ENCODE data around the gene OR7D2.

The OR7D2 gene

DNA sequence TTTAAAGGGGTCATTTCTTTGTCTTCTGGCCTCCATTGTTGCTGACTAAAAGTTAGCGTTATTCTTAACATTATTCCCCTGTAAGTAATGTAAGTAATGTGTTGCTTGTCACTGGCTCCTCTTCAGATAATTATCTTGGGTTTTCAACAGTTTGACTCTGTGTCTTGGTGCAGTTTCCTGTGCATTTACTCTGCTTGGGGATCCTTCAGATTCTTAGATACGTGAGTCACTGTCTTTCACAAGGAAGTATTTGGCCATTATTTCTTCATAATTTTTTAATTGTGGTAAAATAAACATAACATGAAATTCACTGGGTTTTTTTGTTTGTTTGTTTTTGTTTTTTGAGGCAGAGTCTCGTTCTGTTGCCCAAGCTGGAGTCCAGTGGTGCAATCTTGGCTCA is 13.5 kb upstream of the OR7D2 start:
- H3K9me2 ChIP-seq (replicated peaks; ENCODE audit: control insufficient read depth, low read length) = no peaks in the 10 kb centered on the region
- no peaks in the 10 kb centered on the region for H3K27me3 ChIP-seq (ENCODE audit: control insufficient read depth, low read length)
- H3K36me3 ChIP-seq (ENCODE audit: control insufficient read depth, low read length) = peaks cover 53% of the 10 kb centered on the region
- H3K9me3 ChIP-seq (ENCODE audit: control insufficient read depth, insufficient read depth, low read length) = no peaks in the 10 kb centered on the region
- no peak overlapping the region for H3K27ac ChIP-seq (ENCODE audit: low read depth, low read length)
- no peaks in the 10 kb centered on the region for H3K79me2 ChIP-seq (ENCODE audit: control insufficient read depth, low read length)
- no peak overlapping the region for H3K4me2 ChIP-seq (ENCODE audit: low read length)
- H3F3A ChIP-seq (ENCODE audit: control insufficient read depth, insufficient read depth) = no peaks in the 10 kb centered on the region
- no peak overlapping the region for H3K4me3 ChIP-seq (ENCODE audit: low read length)
- H4K20me1 ChIP-seq (ENCODE audit: control insufficient read depth, insufficient read depth, low read depth, low read length) = no peaks in the 10 kb centered on the region; the same call in 1 of the 2 replicates
- no peak for TF ChIP-seq EZH2phosphoT487 (IDR thresholded peaks at IDR 0.05; ENCODE audit: borderline replicate concordance, low read length)
- TF ChIP-seq, protein P1, sequence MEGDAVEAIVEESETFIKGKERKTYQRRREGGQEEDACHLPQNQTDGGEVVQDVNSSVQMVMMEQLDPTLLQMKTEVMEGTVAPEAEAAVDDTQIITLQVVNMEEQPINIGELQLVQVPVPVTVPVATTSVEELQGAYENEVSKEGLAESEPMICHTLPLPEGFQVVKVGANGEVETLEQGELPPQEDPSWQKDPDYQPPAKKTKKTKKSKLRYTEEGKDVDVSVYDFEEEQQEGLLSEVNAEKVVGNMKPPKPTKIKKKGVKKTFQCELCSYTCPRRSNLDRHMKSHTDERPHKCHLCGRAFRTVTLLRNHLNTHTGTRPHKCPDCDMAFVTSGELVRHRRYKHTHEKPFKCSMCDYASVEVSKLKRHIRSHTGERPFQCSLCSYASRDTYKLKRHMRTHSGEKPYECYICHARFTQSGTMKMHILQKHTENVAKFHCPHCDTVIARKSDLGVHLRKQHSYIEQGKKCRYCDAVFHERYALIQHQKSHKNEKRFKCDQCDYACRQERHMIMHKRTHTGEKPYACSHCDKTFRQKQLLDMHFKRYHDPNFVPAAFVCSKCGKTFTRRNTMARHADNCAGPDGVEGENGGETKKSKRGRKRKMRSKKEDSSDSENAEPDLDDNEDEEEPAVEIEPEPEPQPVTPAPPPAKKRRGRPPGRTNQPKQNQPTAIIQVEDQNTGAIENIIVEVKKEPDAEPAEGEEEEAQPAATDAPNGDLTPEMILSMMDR (IDR thresholded peaks at IDR 0.05; ENCODE audit: low read depth, low read length, poor library complexity, severe bottlenecking) = no peak
- no peaks in the 10 kb centered on the region for H3K4me1 ChIP-seq (ENCODE audit: control insufficient read depth, low read length)

DNA sequence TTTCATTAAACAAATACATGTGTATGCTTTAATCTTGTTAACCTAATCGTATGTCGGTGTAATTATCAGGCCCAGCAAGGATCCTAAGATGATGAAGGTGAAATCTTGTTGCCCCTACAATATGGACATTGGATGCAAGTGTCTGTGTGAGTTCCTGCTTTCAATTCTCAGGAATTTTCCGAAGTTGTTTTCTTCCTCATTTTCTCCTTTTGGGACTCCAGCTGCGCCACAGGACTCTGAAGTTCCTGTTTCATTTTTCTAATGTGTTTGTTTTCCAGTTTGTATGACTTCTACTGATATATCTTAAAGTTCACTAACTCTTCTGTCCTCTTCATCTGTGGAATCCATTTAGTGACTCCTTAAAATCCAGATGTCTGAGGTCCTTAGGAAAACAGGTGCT is 11.9 kb upstream of the OR7D2 start:
- Histone ChIP-seq H3K4me2 (ENCODE audit: low read length) (no peak overlapping the region), H3K27me3 (ENCODE audit: control insufficient read depth, low read length) (no peaks in the 10 kb centered on the region), H3F3A (ENCODE audit: control insufficient read depth, insufficient read depth) (no peaks in the 10 kb centered on the region), H3K9me3 (ENCODE audit: control insufficient read depth, insufficient read depth, low read length) (no peaks in the 10 kb centered on the region), H4K20me1 (ENCODE audit: control insufficient read depth, insufficient read depth, low read depth, low read length) (no peaks in the 10 kb centered on the region; the same call in 1 of the 2 replicates), H3K27ac (ENCODE audit: low read depth, low read length) (no peak overlapping the region), H3K36me3 (ENCODE audit: control insufficient read depth, low read length) (peaks cover 37% of the 10 kb centered on the region), H3K79me2 (ENCODE audit: control insufficient read depth, low read length) (no peaks in the 10 kb centered on the region), H3K4me3 (ENCODE audit: low read length) (no peak overlapping the region), H3K4me1 (ENCODE audit: control insufficient read depth, low read length) (no peaks in the 10 kb centered on the region), H3K9me2 (replicated peaks; ENCODE audit: control insufficient read depth, low read length) (no peaks in the 10 kb centered on the region)
- TF ChIP-seq, protein P1 (IDR thresholded peaks at IDR 0.05; ENCODE audit: low read depth, low read length, poor library complexity, severe bottlenecking) = no peak
- no peak for TF ChIP-seq EZH2phosphoT487 (IDR thresholded peaks at IDR 0.05; ENCODE audit: borderline replicate concordance, low read length)

DNA sequence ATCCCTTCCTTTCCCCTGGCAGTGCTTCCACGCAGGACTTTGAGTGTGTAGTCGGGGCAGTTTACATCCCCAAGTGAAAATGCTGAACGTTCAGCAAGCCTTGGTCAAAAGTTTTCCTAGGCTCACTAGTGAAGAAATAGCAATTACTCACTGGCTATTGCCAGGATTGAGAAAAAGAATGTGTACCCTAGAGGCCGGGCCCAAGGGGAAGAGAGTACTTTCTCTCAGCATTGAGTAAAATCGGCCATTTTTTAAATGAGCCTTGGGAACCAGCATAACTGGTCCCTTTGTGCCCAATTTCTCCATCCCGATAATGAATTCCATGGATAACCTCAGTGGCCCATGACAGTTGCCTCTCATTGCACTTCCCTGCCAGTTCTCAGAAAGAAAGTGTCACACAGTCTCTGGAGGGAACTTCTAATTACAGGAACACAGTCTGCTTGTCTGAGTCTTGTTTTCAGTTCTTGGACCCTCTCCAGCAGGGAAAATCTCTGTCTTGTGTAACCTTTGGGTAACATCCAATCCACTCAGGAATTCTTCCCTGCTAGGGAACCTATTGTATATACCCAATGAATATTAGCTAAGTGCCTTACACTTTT is 7.3 kb upstream of the OR7D2 start:
- Histone ChIP-seq H3K27me3 (ENCODE audit: control insufficient read depth, low read length) (no peaks in the 10 kb centered on the region), H3K4me3 (ENCODE audit: low read length) (no peak overlapping the region), H4K20me1 (ENCODE audit: control insufficient read depth, insufficient read depth, low read depth, low read length) (no peaks in the 10 kb centered on the region), H3K79me2 (ENCODE audit: control insufficient read depth, low read length) (no peaks in the 10 kb centered on the region), H3F3A (ENCODE audit: control insufficient read depth, insufficient read depth) (no peaks in the 10 kb centered on the region), H3K9me2 (replicated peaks; ENCODE audit: control insufficient read depth, low read length) (no peaks in the 10 kb centered on the region), H3K4me2 (ENCODE audit: low read length) (no peak overlapping the region), H3K9me3 (ENCODE audit: control insufficient read depth, insufficient read depth, low read length) (no peaks in the 10 kb centered on the region), H3K4me1 (ENCODE audit: control insufficient read depth, low read length) (no peaks in the 10 kb centered on the region), H3K27ac (ENCODE audit: low read depth, low read length) (no peak overlapping the region), H3K36me3 (ENCODE audit: control insufficient read depth, low read length) (peaks cover 7% of the 10 kb centered on the region; the same call in 1 of the 2 replicates)
- no peak for TF ChIP-seq EZH2phosphoT487 (IDR thresholded peaks at IDR 0.05; ENCODE audit: borderline replicate concordance, low read length)
- TF ChIP-seq, protein P1 (IDR thresholded peaks at IDR 0.05; ENCODE audit: low read depth, low read length, poor library complexity, severe bottlenecking) = no peak
